WTC11 (cell line): Measurements from ENCODE around the gene SMLR1. TPM values are rescaled to one million over a fixed set of nuclear protein-coding genes. Genes with fewer than 3 reads are reported as not detected.

ENCODE experiments used
- ATAC-seq: fragments of 200-7000 bp; cut with Tn5 transposase; 2 replicates; pipeline ENCODE4 v1.10.0; 2021; ENCODE audit warnings: mild to moderate bottlenecking, moderate library complexity
- CTCF ChIA-PET: fragments of 300-600 bp; sonication (Branson Sonifier 250); formaldehyde crosslinking; loops from one replicate; lab custom pipeline; 2021; ENCODE audit warnings: antibody characterized with exemption; lab: Charles Lee
- POLR2A ChIA-PET: fragments of 350-600 bp; sonication (Branson Sonifier 250); formaldehyde crosslinking; loops from one replicate; lab custom pipeline; 2021; ENCODE audit warnings: antibody characterized with exemption; lab: Charles Lee
- DNase-seq: peaks from one replicate; pipeline ENCODE4 v3.0.0; 2021; ENCODE audit warnings: low spot score
- H3K27ac Mint-ChIP-seq: 2 replicates; pipeline ENCODE4 v1.8.0; 2021; ENCODE audit warnings: mixed read lengths
- H3K27me3 Mint-ChIP-seq: 2 replicates; pipeline ENCODE4 v1.8.0; 2021; ENCODE audit warnings: low read depth, mild to moderate bottlenecking, moderate library complexity, mixed read lengths
- H3K36me3 Mint-ChIP-seq: 2 replicates; pipeline ENCODE4 v1.8.0; 2021; ENCODE audit warnings: mixed read lengths
- H3K4me1 Mint-ChIP-seq: 2 replicates; pipeline ENCODE4 v1.8.0; 2022; ENCODE audit warnings: mixed read lengths
- H3K4me3 Mint-ChIP-seq: 2 replicates; pipeline ENCODE4 v1.8.0; 2021; ENCODE audit warnings: mild to moderate bottlenecking, moderate library complexity, mixed read lengths
- H3K9me3 Mint-ChIP-seq: 2 replicates; pipeline ENCODE4 v1.8.0; 2021; ENCODE audit warnings: mixed read lengths
- CDX4 ChIP-seq: fragments of 250-450 bp; sonication (Bioruptor Pico); IDR thresholded peaks from 2 replicates; pipeline ENCODE4 v1.9.0; 2021; ENCODE audit warnings: moderate library complexity, mild to moderate bottlenecking, inconsistent platforms, borderline replicate concordance
- FOXJ3 ChIP-seq: sonication (generic); formaldehyde crosslinking; IDR thresholded peaks from 2 replicates; pipeline ENCODE4 v1.9.0; 2021; ENCODE audit warnings: missing genetic modification reagents, mild to moderate bottlenecking, borderline replicate concordance
- JUN ChIP-seq: sonication (generic); formaldehyde crosslinking; IDR thresholded peaks from 2 replicates; pipeline ENCODE4 v1.8.0; 2023; ENCODE audit warnings: mild to moderate bottlenecking, missing genetic modification reagents
- PRDM15 ChIP-seq: sonication (generic); formaldehyde crosslinking; IDR thresholded peaks from 2 replicates; pipeline ENCODE4 v1.8.0; 2022; ENCODE audit warnings: missing genetic modification reagents
- SMAD4 ChIP-seq: sonication (generic); formaldehyde crosslinking; IDR thresholded peaks from 2 replicates; pipeline ENCODE4 v1.8.0; 2022; ENCODE audit warnings: mild to moderate bottlenecking, missing genetic modification reagents
- USF2 ChIP-seq: sonication (generic); formaldehyde crosslinking; IDR thresholded peaks from 2 replicates; pipeline ENCODE4 v1.8.1; 2023; ENCODE audit warnings: mild to moderate bottlenecking, missing genetic modification reagents, moderate library complexity
- ZNF121 ChIP-seq: sonication (generic); formaldehyde crosslinking; IDR thresholded peaks from 2 replicates; pipeline ENCODE4 v1.8.0; 2023; ENCODE audit warnings: missing genetic modification reagents
- ZNF396 ChIP-seq: fragments of 250-450 bp; sonication (Bioruptor Pico); IDR thresholded peaks from 2 replicates; pipeline ENCODE4 v1.8.0; 2021; ENCODE audit warnings: mild to moderate bottlenecking, moderate library complexity, borderline replicate concordance
- ZNF532 ChIP-seq: fragments of 250-450 bp; sonication (Bioruptor Pico); IDR thresholded peaks from 2 replicates; pipeline ENCODE4 v1.9.0; 2021; ENCODE audit warnings: mild to moderate bottlenecking, borderline replicate concordance
- ZSCAN18 ChIP-seq: fragments of 250-450 bp; sonication (Bioruptor Pico); IDR thresholded peaks from 2 replicates; pipeline ENCODE4 v2.1.2; 2022; ENCODE audit warnings: mild to moderate bottlenecking, moderate library complexity
- total RNA-seq: library from RNA; stranded (reverse); gene quantifications from 3 replicates; pipeline ENCODE4 v1.2.3, GENCODE V29; 2021

The SMLR1 gene
- total RNA-seq, 1 experiment from 2014 or later: not detected

- TF ChIP-seq ZNF121: no peak
- no peak for TF ChIP-seq ZNF396 (CRISPR knock-in tag)
- no peak for TF ChIP-seq ZSCAN18 (CRISPR knock-in tag)
Observed at GRCh38 chr6:130851026-130851425, 23.8 kb downstream of the SMLR1 start (continued).

- DNase-seq (no peak), ATAC-seq (0 out of 2 replicates have a peak, but pooled peaks have one; percentile 8)
- Mint-ChIP-seq H3K9me3 (peaks cover 4% of the 10 kb centered on the region), H3K4me3 (no peak overlapping the region), H3K27ac (no peak overlapping the region), H3K27me3 (no peaks in the 10 kb centered on the region), H3K36me3 (peaks cover 3% of the 10 kb centered on the region)
- CTCF ChIA-PET: interaction anchor here (0.6 to 4.0 kb wide), 6 partner anchors 19 to 775 kb away, joined by 3 to 14 read pairs (median 4); partner anchors contain the start of gene MED23
- TF ChIP-seq JUN (CRISPR knock-in tag): no peak
- no peak for TF ChIP-seq CDX4 (CRISPR knock-in tag)
- TF ChIP-seq SMAD4 (CRISPR knock-in tag): no peak
- TF ChIP-seq, all 79 proteins: peak for 0
- peaks cover 25% of the 10 kb centered on the region for H3K4me1 Mint-ChIP-seq
- POLR2A ChIA-PET: no interaction called here
Observed at GRCh38 chr6:130852844-130853554, 25.8 kb downstream of the SMLR1 start.

GRCh38 chr6:130853555-130854183 is 26.5 kb downstream of the SMLR1 start:
- DNase-seq: no peak
- CTCF ChIA-PET: interaction anchor here (0.8 to 4.0 kb wide), 5 partner anchors 19 to 774 kb away, joined by 3 to 14 read pairs (median 4); partner anchors contain the start of gene MED23

GRCh38 chr6:130858054-130858453 is 30.8 kb downstream of the SMLR1 start:
- Mint-ChIP-seq H3K27ac (peak overlapping the region; percentile 84), H3K4me3 (no peak overlapping the region), H3K4me1 (peaks cover 26% of the 10 kb centered on the region), H3K9me3 (peaks cover 4% of the 10 kb centered on the region), H3K27me3 (no peaks in the 10 kb centered on the region), H3K36me3 (peaks cover 8% of the 10 kb centered on the region)
- DNase-seq (no peak), ATAC-seq (peak; percentile 33)
- ChIA-PET CTCF (no interaction called here), POLR2A (no interaction called here)
- TF ChIP-seq ZNF532: no peak
- TF ChIP-seq USF2 (CRISPR knock-in tag): no peak

More at GRCh38 chr6:130853555-130854183, 26.5 kb downstream of the SMLR1 start:
- TF ChIP-seq PRDM15 (peak; percentile 54; the same call in 1 of the 2 replicates), FOXJ3 (CRISPR knock-in tag) (no peak)
- peaks cover 4% of the 10 kb centered on the region for H3K9me3 Mint-ChIP-seq
- POLR2A ChIA-PET: no interaction called here
- ATAC-seq: peak; percentile 49
- no peaks in the 10 kb centered on the region for H3K27me3 Mint-ChIP-seq
- peaks cover 31% of the 10 kb centered on the region for H3K4me1 Mint-ChIP-seq
- H3K36me3 Mint-ChIP-seq: peaks cover 3% of the 10 kb centered on the region
- H3K27ac Mint-ChIP-seq: no peak overlapping the region
- H3K4me3 Mint-ChIP-seq: no peak overlapping the region
